ENCODE results near the gene IQCE.

The IQCE gene

DNA sequence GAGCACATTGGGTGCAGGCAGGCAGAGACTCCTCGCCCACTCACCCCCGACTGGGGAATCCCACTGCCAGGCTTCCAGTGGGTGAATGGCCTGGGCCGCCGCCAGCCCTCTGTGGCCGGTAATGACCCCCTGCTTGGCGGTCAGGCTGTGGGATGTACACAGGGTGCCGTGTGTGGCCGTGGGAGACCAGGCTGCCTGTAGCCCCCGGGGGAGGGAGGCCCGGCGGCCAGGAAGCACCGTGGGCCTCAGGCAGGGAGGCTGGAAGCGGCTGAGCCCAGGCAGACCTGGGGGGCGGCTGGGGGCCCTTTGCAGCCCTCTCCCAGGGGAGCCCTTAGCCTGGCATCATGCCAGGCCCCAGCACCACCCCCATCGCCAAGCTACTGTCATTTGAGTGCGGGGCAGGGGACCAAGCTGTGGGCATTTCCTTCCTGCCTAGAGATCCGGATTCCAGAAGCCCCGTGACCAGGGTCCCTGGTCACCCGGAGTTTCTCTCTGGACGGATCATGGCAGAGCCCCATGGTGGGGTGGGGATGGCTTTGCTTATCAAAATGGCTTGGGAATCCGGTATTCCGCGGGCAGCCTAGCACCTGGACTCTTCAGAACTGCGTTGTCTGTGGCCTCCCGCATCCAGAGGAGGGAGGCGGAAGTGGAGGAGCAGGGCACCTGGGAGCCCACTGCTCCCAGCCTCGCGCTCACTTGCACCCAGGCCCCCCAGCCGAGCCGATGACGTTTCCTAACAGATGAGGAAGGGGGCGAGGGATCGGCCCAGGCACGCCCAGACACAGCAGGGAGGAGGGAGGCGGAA is 74.2 kb downstream of the IQCE start:
- H3K4me3 ChIP-seq (ENCODE audit: low read depth, low read length), result peak overlapping the region; percentile 95
- TF ChIP-seq, protein P1, sequence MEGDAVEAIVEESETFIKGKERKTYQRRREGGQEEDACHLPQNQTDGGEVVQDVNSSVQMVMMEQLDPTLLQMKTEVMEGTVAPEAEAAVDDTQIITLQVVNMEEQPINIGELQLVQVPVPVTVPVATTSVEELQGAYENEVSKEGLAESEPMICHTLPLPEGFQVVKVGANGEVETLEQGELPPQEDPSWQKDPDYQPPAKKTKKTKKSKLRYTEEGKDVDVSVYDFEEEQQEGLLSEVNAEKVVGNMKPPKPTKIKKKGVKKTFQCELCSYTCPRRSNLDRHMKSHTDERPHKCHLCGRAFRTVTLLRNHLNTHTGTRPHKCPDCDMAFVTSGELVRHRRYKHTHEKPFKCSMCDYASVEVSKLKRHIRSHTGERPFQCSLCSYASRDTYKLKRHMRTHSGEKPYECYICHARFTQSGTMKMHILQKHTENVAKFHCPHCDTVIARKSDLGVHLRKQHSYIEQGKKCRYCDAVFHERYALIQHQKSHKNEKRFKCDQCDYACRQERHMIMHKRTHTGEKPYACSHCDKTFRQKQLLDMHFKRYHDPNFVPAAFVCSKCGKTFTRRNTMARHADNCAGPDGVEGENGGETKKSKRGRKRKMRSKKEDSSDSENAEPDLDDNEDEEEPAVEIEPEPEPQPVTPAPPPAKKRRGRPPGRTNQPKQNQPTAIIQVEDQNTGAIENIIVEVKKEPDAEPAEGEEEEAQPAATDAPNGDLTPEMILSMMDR (IDR thresholded peaks at IDR 0.05; ENCODE audit: low read depth, low read length), result no peak

DNA sequence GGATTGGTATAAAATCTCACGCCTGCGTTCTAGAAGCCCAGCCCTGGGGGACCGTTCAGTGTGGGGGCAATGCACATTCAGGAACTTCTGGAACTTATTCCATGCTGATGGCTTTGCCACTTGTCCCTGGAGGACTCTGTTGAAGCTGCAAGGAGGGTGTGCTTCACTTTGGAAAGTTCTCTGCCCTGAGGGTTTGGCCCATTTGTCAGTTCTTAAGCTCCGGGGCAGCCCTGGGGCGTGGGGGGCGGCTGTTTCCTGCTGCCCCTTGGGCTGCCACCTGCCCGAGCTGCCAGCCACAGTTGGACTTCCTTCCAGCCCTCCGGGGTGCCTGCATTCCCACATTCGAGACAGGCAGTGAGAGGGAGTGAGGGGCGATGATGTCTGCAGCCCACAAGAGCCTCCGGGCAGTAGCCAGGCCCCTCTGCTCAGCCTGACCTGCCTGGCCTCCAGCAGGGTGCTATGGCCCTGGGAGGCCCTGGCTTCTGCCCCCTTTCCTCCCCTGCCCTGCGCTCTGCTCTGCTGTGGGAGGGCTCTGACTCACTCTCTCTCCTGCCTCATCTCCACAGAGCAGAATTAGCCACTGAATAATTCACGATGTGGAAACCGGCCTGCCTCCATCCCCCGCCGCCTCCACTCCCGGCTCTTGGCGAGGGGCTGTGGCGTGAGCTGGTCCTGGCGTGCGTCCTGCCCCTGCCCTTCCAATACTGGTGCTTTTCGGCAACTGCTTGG is 74.9 kb downstream of the IQCE start:
- peak overlapping the region; percentile 95 for H3K4me3 ChIP-seq (ENCODE audit: low read depth, low read length)
- TF ChIP-seq, protein P1 (IDR thresholded peaks at IDR 0.05; ENCODE audit: low read depth, low read length), result no peak

DNA sequence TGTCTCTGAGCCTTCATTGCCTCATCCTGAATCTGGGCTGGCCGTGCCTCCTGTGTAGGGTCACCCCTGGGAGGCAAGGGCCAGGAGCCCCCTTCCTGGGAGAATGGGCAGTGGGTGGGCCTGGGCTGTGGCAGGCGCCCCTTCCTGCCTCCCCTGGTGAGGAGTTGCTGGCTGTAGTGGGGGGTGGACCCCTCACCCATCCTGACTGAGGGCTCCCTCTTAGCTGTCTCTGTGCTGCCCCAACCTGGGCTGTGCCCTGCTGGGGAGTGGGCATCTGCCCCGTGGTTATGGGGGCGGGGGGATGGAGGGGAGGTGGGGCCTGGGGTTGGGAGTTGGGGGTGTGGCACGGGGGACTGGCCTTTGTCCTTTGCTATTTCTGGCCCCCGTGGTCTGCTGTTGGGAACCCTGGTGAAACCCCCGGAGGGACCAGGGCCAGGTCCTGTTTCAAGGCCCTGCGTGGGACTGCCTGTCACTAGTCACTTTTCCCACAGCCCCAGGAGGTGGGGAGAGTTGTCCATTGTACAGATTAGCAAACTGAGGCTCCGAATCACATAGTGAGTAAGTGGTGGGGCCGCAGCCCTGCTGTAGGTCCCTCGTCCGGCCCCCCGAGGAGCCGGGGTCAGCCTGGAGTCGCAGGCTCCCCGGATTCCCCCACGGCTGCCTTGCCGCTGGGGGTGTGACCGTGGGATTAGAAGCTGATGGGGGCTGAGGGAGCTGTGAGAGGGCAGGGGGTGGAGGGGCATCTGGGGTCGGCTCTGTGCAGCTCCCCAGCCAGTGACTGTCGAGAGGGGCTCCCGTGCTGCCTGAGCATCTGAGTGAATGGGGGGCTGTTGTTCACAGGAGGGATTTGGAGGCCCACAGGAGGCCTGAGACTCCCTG is 75.7 kb downstream of the IQCE start:
- H3K4me3 ChIP-seq (ENCODE audit: low read depth, low read length), result peak overlapping the region; percentile 95

DNA sequence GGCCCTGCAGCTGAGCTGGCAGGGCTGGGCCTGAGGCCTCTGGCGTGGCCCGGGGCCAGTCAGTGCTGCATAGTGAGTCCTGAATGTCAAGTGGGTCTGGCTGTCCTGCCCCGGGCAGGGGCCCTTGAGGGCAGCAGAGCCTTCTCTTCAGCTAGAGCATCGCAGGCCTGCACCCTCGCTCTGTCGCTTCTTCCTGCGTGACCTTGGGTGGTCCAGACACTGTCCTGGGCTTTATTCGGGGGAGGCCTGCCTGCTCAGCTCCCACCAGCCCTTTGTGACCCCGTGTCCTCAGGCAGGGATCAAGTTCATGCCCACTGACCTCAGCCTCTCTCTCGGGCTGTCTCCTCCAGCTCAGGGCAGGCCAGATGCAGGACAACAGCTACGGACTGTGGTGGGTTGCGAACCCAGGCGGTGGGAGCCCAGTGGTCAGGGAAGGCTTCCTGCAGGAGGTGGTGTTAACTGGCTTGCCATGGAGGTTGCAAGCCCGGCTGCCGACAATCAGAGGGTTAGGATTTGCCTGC is 76.4 kb downstream of the IQCE start:
- H3K4me3 ChIP-seq (ENCODE audit: low read depth, low read length), result no peak overlapping the region; the same call in 1 of the 2 replicates
- TF ChIP-seq, protein P1 (IDR thresholded peaks at IDR 0.05; ENCODE audit: low read depth, low read length), result no peak

More for the DNA sequence above, 75.7 kb downstream of the IQCE start:
- TF ChIP-seq, protein P1 (IDR thresholded peaks at IDR 0.05; ENCODE audit: low read depth, low read length), result no peak

DNA sequence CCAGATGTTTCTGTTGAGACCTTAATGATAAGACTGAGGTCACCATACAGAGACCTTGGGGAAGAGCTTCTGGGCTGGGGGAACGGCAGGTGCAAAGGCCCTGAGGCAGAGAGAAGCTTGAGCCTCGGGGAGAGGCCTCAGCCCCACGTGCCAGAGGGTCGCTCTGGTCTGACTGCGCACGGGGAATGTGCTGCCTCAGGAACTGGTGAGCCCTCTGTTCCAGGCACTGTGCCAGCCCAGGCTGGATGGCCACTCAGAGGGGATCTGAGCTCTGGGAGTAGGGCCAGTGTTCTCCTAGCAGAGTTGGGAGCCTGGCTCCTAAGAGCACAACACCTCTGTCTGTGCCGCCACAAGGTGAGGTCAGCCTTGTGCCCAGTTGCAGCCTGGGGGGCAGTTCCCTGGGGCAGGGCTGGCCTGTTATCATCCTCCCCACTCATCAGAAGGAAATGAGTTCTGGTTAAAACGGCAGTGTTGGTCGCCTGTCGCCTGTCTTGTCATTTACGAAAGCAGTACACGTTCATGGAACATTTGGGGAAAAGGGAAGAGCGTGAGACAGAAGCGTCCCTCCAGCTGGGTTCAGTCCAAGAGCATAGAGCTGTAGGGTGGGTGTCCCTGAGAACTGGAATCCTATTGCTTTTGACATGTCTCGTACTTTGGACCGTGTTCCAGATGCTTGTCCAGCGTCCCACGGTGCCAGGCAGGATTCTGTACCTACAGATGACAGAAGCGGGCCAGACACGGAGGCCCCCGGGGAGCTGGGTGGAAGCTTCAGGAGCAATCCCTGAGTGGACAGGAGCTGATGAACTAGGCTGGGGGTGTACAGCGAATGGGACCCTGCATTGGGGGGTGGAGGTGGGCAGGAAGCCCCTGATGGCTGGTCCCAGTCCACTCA is 77.3 kb downstream of the IQCE start:
- H3K4me3 ChIP-seq (ENCODE audit: low read depth, low read length), result no peak overlapping the region
- TF ChIP-seq, protein P1 (IDR thresholded peaks at IDR 0.05; ENCODE audit: low read depth, low read length), result no peak

DNA sequence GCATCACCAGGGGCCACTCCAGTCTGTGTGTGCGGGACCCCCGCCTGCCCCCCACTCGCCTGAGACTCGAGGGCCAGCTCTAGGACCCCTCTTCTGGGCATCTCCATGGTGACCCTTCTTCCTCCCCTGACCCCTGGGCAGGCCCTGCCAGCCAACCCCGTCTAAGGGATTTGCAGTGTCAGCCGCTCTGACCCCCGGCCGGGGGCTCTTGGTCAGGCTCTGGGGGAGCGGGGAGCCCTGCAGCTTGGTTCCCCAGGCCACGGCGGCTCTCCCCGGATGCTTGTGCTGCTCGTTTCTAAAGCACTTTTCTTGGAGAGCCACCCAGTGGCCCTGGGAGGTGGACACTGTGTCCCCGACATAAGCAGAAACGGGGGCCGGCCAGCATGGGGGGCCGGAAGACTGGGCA is 78.3 kb downstream of the IQCE start:
- no peak overlapping the region for H3K4me3 ChIP-seq (ENCODE audit: low read depth, low read length)
- TF ChIP-seq, protein P1 (IDR thresholded peaks at IDR 0.05; ENCODE audit: low read depth, low read length), result no peak

Measured in WI38 (cell line).